Chondrocyte (in vitro differentiated cells): ENCODE measurements around the gene NINL. TPM values are rescaled to one million over a fixed set of nuclear protein-coding genes. Genes with fewer than 3 reads are reported as not detected.

Experiments used
- DNase-seq: peaks from one replicate; pipeline ENCODE4 v3.0.0; 2021; ENCODE audit warnings: mixed read lengths, low spot score
- H3K27ac Mint-ChIP-seq: one replicate; pipeline ENCODE4 v1.8.0; 2021; ENCODE audit warnings: mild to moderate bottlenecking, moderate library complexity, mixed read lengths; ENCODE audit not compliant: unreplicated experiment
- H3K27me3 Mint-ChIP-seq: 2 replicates; pipeline ENCODE4 v1.8.0; 2021; ENCODE audit warnings: low read depth, mixed read lengths
- H3K36me3 Mint-ChIP-seq: 2 replicates; pipeline ENCODE4 v1.8.0; 2021; ENCODE audit warnings: low read depth, mixed read lengths
- H3K4me1 Mint-ChIP-seq: 2 replicates; pipeline ENCODE4 v1.8.0; 2021; ENCODE audit warnings: low read depth, mild to moderate bottlenecking, mixed read lengths
- H3K4me3 Mint-ChIP-seq: one replicate; pipeline ENCODE4 v1.8.0; 2021; ENCODE audit warnings: mild to moderate bottlenecking, moderate library complexity, mixed read lengths; ENCODE audit not compliant: unreplicated experiment
- H3K9me3 Mint-ChIP-seq: 2 replicates; pipeline ENCODE4 v1.8.0; 2021; ENCODE audit warnings: low read depth, mixed read lengths
- CTCF ChIP-seq: fragments of 200-600 bp; sonication (generic); IDR thresholded peaks from 2 replicates; pipeline ENCODE4 v1.5.0; 2021; ENCODE audit warnings: antibody characterized with exemption, mild to moderate bottlenecking, moderate library complexity
- total RNA-seq: library from RNA; stranded (reverse); gene quantifications from 3 replicates; pipeline ENCODE4 v1.2.1, GENCODE V29; 2021

Gene NINL
- total RNA-seq, 1 donor from 2014 or later = 10.6 TPM

- DNase-seq = peak; percentile 60
- H3K36me3 Mint-ChIP-seq = peaks cover 30% of the 10 kb centered on the region
- no peak overlapping the region for H3K27ac Mint-ChIP-seq
- H3K27me3 Mint-ChIP-seq = no peaks in the 10 kb centered on the region
- no peaks in the 10 kb centered on the region for H3K4me1 Mint-ChIP-seq
- no peak overlapping the region for H3K4me3 Mint-ChIP-seq
- TF ChIP-seq CTCF = no peak
- no peaks in the 10 kb centered on the region for H3K9me3 Mint-ChIP-seq
Measured at GRCh38 chr20:25469558-25469957, 115.8 kb downstream of the NINL start.

- TF ChIP-seq CTCF = no peak
- H3K4me3 Mint-ChIP-seq = no peak overlapping the region
Measured at GRCh38 chr20:25468126-25469075, 116.9 kb downstream of the NINL start.

GRCh38 chr20:25467441-25467840, 117.9 kb downstream of the NINL start:
- DNase-seq = peak; percentile 30
- Mint-ChIP-seq H3K4me1 (no peaks in the 10 kb centered on the region), H3K27me3 (no peaks in the 10 kb centered on the region), H3K4me3 (no peak overlapping the region), H3K36me3 (peaks cover 32% of the 10 kb centered on the region), H3K27ac (no peak overlapping the region), H3K9me3 (no peaks in the 10 kb centered on the region)
- no peak for TF ChIP-seq CTCF

More at GRCh38 chr20:25468126-25469075, 116.9 kb downstream of the NINL start:
- peak; percentile 79 for DNase-seq
- Mint-ChIP-seq H3K27me3 (no peaks in the 10 kb centered on the region), H3K4me1 (no peaks in the 10 kb centered on the region), H3K27ac (no peak overlapping the region), H3K9me3 (no peaks in the 10 kb centered on the region), H3K36me3 (peaks cover 33% of the 10 kb centered on the region)

- no peak for TF ChIP-seq CTCF
- Mint-ChIP-seq H3K4me3 (no peak overlapping the region), H3K27me3 (no peaks in the 10 kb centered on the region), H3K4me1 (no peaks in the 10 kb centered on the region), H3K9me3 (no peaks in the 10 kb centered on the region), H3K36me3 (peaks cover 30% of the 10 kb centered on the region), H3K27ac (no peak overlapping the region)
- peak; percentile 54 for DNase-seq
Measured at GRCh38 chr20:25466846-25467245, 118.5 kb downstream of the NINL start.

- Mint-ChIP-seq H3K27ac (no peak overlapping the region), H3K27me3 (no peaks in the 10 kb centered on the region), H3K4me1 (no peaks in the 10 kb centered on the region), H3K9me3 (no peaks in the 10 kb centered on the region), H3K4me3 (no peak overlapping the region), H3K36me3 (peaks cover 35% of the 10 kb centered on the region)
- DNase-seq = peak; percentile 74
- no peak for TF ChIP-seq CTCF
Measured at GRCh38 chr20:25465243-25466135, 119.8 kb downstream of the NINL start.
